ENCODE data around the gene HRH4.

Gene HRH4

DNA sequence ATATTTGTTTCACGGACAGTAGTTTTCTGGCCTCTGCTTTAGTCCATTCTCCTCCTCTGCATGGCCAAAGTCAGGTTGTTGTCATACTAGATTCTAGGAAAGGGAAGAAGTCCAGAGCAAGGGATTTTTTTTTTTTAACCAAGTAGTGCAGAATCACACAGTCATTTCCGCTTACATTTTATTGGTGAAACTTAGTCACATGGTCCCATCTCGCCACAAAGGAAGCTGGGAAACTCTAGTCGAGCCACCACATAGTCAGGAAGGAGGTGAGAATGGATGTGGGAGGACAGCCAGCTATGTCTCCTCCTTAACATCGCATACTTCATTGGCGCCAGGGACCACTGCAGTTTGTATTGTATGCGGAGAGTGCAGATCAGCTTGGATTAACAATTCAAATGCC is 10.4 kb downstream of the HRH4 start:
- H3K4me1 ChIP-seq (ENCODE audit: control insufficient read depth, insufficient read depth, low read length): no peaks in the 10 kb centered on the region
- no peak overlapping the region for H3K27ac ChIP-seq (ENCODE audit: low read depth, low read length)
- H3K9ac ChIP-seq (ENCODE audit: low read length): no peak overlapping the region
- H3K27me3 ChIP-seq (ENCODE audit: control insufficient read depth, insufficient read depth, low read length): no peaks in the 10 kb centered on the region
- H3K4me3 ChIP-seq (ENCODE audit: low read length): no peak overlapping the region
- H3K36me3 ChIP-seq (ENCODE audit: control insufficient read depth, insufficient read depth, low read length): no peaks in the 10 kb centered on the region

DNA sequence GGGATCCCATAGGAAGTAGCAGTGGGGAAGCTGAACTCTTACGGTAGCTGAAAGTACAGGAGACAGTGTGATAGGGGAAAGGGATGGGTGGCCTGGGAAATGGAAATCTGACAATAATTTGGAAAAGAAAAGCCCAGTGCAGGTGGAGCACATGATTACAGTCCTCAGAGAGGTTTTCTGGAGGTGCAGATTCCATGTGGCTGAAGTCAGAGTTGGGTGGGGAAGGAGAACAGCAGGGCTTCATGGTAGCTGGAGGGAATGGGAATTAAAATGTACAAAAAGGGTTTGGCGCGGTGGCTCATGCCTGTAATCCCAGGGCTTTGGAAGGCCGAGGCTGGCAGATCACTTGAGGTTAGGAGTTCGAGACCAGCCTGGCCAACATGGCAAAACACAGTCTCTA is 12.2 kb downstream of the HRH4 start:
- Histone ChIP-seq H3K4me3 (ENCODE audit: low read length) (no peak overlapping the region), H3K36me3 (ENCODE audit: control insufficient read depth, insufficient read depth, low read length) (no peaks in the 10 kb centered on the region), H3K4me1 (ENCODE audit: control insufficient read depth, insufficient read depth, low read length) (no peaks in the 10 kb centered on the region), H3K27ac (ENCODE audit: low read depth, low read length) (no peak overlapping the region), H3K27me3 (ENCODE audit: control insufficient read depth, insufficient read depth, low read length) (no peaks in the 10 kb centered on the region), H3K9ac (ENCODE audit: low read length) (no peak overlapping the region)

- Histone ChIP-seq H3K27me3 (ENCODE audit: control insufficient read depth, insufficient read depth, low read length) (no peaks in the 10 kb centered on the region), H3K27ac (ENCODE audit: low read depth, low read length) (no peak overlapping the region), H3K4me3 (ENCODE audit: low read length) (no peak overlapping the region), H3K36me3 (ENCODE audit: control insufficient read depth, insufficient read depth, low read length) (no peaks in the 10 kb centered on the region), H3K9ac (ENCODE audit: low read length) (no peak overlapping the region), H3K4me1 (ENCODE audit: control insufficient read depth, insufficient read depth, low read length) (no peaks in the 10 kb centered on the region)
Measured at GRCh38 chr18:24474406-24474805, 14.0 kb downstream of the HRH4 start.

- H3K9ac ChIP-seq (ENCODE audit: low read length): no peak overlapping the region
- H3K27ac ChIP-seq (ENCODE audit: low read depth, low read length): no peak overlapping the region
Measured at GRCh38 chr18:24475926-24476589, 15.6 kb downstream of the HRH4 start.

GRCh38 chr18:24479371-24479770 is 18.9 kb downstream of the HRH4 start:
- no peak overlapping the region for H3K4me3 ChIP-seq (ENCODE audit: low read length)

More at GRCh38 chr18:24475926-24476589, 15.6 kb downstream of the HRH4 start:
- Histone ChIP-seq H3K36me3 (ENCODE audit: control insufficient read depth, insufficient read depth, low read length) (no peaks in the 10 kb centered on the region), H3K27me3 (ENCODE audit: control insufficient read depth, insufficient read depth, low read length) (no peaks in the 10 kb centered on the region), H3K4me3 (ENCODE audit: low read length) (no peak overlapping the region), H3K4me1 (ENCODE audit: control insufficient read depth, insufficient read depth, low read length) (no peaks in the 10 kb centered on the region)

GRCh38 chr18:24482821-24483220 is 22.4 kb downstream of the HRH4 start:
- Histone ChIP-seq H3K36me3 (ENCODE audit: control insufficient read depth, insufficient read depth, low read length) (no peaks in the 10 kb centered on the region), H3K4me3 (ENCODE audit: low read length) (no peak overlapping the region), H3K4me1 (ENCODE audit: control insufficient read depth, insufficient read depth, low read length) (no peaks in the 10 kb centered on the region), H3K27me3 (ENCODE audit: control insufficient read depth, insufficient read depth, low read length) (peaks cover 4% of the 10 kb centered on the region), H3K27ac (ENCODE audit: low read depth, low read length) (no peak overlapping the region), H3K9ac (ENCODE audit: low read length) (no peak overlapping the region)

More at GRCh38 chr18:24479371-24479770, 18.9 kb downstream of the HRH4 start:
- H3K27ac ChIP-seq (ENCODE audit: low read depth, low read length): no peak overlapping the region
- H3K36me3 ChIP-seq (ENCODE audit: control insufficient read depth, insufficient read depth, low read length): no peaks in the 10 kb centered on the region
- no peak overlapping the region for H3K9ac ChIP-seq (ENCODE audit: low read length)
- no peaks in the 10 kb centered on the region for H3K27me3 ChIP-seq (ENCODE audit: control insufficient read depth, insufficient read depth, low read length)
- H3K4me1 ChIP-seq (ENCODE audit: control insufficient read depth, insufficient read depth, low read length): no peaks in the 10 kb centered on the region

GRCh38 chr18:24485681-24486080 is 25.2 kb downstream of the HRH4 start:
- Histone ChIP-seq H3K27me3 (ENCODE audit: control insufficient read depth, insufficient read depth, low read length) (peaks cover 4% of the 10 kb centered on the region), H3K4me3 (ENCODE audit: low read length) (no peak overlapping the region), H3K4me1 (ENCODE audit: control insufficient read depth, insufficient read depth, low read length) (no peaks in the 10 kb centered on the region), H3K9ac (ENCODE audit: low read length) (no peak overlapping the region), H3K36me3 (ENCODE audit: control insufficient read depth, insufficient read depth, low read length) (no peaks in the 10 kb centered on the region), H3K27ac (ENCODE audit: low read depth, low read length) (no peak overlapping the region)

GRCh38 chr18:24486684-24487083 is 26.2 kb downstream of the HRH4 start:
- Histone ChIP-seq H3K4me3 (ENCODE audit: low read length) (no peak overlapping the region), H3K36me3 (ENCODE audit: control insufficient read depth, insufficient read depth, low read length) (no peaks in the 10 kb centered on the region), H3K27me3 (ENCODE audit: control insufficient read depth, insufficient read depth, low read length) (peaks cover 4% of the 10 kb centered on the region), H3K9ac (ENCODE audit: low read length) (no peak overlapping the region), H3K4me1 (ENCODE audit: control insufficient read depth, insufficient read depth, low read length) (no peaks in the 10 kb centered on the region), H3K27ac (ENCODE audit: low read depth, low read length) (no peak overlapping the region)

- Histone ChIP-seq H3K36me3 (ENCODE audit: control insufficient read depth, insufficient read depth, low read length) (no peaks in the 10 kb centered on the region), H3K27ac (ENCODE audit: low read depth, low read length) (no peak overlapping the region), H3K9ac (ENCODE audit: low read length) (no peak overlapping the region), H3K4me1 (ENCODE audit: control insufficient read depth, insufficient read depth, low read length) (no peaks in the 10 kb centered on the region), H3K27me3 (ENCODE audit: control insufficient read depth, insufficient read depth, low read length) (peaks cover 4% of the 10 kb centered on the region), H3K4me3 (ENCODE audit: low read length) (no peak overlapping the region)
Measured at GRCh38 chr18:24488824-24489493, 28.5 kb downstream of the HRH4 start.

DNA sequence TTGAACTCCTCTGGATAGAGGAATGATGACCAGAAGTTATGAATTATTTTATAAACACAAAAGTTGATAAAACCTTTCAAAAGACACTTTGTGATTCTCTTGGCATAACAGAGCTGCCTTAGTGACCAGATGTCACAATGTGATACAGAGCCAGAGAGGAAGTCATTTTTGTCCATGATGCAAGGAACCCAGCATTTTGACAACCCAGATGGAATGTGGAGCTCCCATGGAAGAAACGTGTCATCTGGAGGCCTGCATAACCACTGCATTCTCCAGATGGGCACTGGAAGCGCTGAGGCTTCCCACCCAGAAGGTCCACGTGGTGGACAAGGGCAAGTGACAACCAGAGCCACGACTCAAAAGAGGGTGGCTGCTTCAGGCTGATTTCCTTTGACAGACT is 30.1 kb downstream of the HRH4 start:
- no peak overlapping the region for H3K9ac ChIP-seq (ENCODE audit: low read length)
- no peaks in the 10 kb centered on the region for H3K36me3 ChIP-seq (ENCODE audit: control insufficient read depth, insufficient read depth, low read length)
- no peaks in the 10 kb centered on the region for H3K27me3 ChIP-seq (ENCODE audit: control insufficient read depth, insufficient read depth, low read length)
- no peaks in the 10 kb centered on the region for H3K4me1 ChIP-seq (ENCODE audit: control insufficient read depth, insufficient read depth, low read length)
- H3K27ac ChIP-seq (ENCODE audit: low read depth, low read length): no peak overlapping the region
- H3K4me3 ChIP-seq (ENCODE audit: low read length): no peak overlapping the region

GRCh38 chr18:24491927-24492834 is 31.7 kb downstream of the HRH4 start:
- Histone ChIP-seq H3K27me3 (ENCODE audit: control insufficient read depth, insufficient read depth, low read length) (no peaks in the 10 kb centered on the region), H3K4me1 (ENCODE audit: control insufficient read depth, insufficient read depth, low read length) (no peaks in the 10 kb centered on the region), H3K27ac (ENCODE audit: low read depth, low read length) (no peak overlapping the region), H3K36me3 (ENCODE audit: control insufficient read depth, insufficient read depth, low read length) (no peaks in the 10 kb centered on the region), H3K4me3 (ENCODE audit: low read length) (no peak overlapping the region), H3K9ac (ENCODE audit: low read length) (no peak overlapping the region)

GRCh38 chr18:24494586-24494985 is 34.1 kb downstream of the HRH4 start:
- no peaks in the 10 kb centered on the region for H3K36me3 ChIP-seq (ENCODE audit: control insufficient read depth, insufficient read depth, low read length)
- no peaks in the 10 kb centered on the region for H3K27me3 ChIP-seq (ENCODE audit: control insufficient read depth, insufficient read depth, low read length)
- H3K9ac ChIP-seq (ENCODE audit: low read length): no peak overlapping the region
- no peaks in the 10 kb centered on the region for H3K4me1 ChIP-seq (ENCODE audit: control insufficient read depth, insufficient read depth, low read length)
- H3K4me3 ChIP-seq (ENCODE audit: low read length): no peak overlapping the region
- no peak overlapping the region for H3K27ac ChIP-seq (ENCODE audit: low read depth, low read length)

Data from rectal smooth muscle tissue (tissue), 1 donor.